ENCODE data around the gene CCDC60.

The CCDC60 gene, protein sequence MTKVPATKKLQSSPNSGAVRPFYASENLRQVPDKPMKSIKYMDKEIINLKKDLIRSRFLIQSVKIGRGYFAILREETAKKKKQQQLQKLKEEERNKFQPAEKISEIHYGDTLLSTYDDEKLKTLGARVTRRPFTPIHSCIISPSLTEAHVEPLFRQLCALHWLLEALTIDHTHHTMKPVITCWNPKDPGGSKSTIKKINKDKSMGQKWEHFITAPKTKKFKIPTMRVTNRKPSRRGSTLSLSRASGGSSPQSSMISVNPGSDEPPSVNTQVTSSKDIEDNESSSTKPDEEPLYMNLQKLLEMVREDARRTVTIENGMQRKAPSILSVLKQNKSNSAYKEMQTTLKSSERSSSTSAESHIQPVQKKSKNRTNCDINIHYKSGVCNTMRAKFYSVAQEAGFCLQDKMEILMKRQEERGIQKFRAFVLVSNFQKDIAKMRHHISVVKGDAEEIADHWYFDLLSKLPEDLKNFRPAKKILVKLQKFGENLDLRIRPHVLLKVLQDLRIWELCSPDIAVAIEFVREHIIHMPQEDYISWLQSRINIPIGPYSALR

GRCh38 chr12:119334430-119335170 is at the start of gene CCDC60:
CCDC60 (plus strand) TSS chr12:119334729; CDS start chr12:119335177, 448 bp downstream.
- Histone ChIP-seq H3K9ac (ENCODE audit: low read length) (no peak within 1 kb of the TSS), H3K4me1 (ENCODE audit: control insufficient read depth, low read depth, low read length) (peaks cover 10% of the 10 kb centered on the region), H3K27me3 (ENCODE audit: control insufficient read depth, insufficient read depth, low read length) (peaks cover 68% of the 10 kb centered on the region), H3K9me3 (ENCODE audit: control insufficient read depth, low read depth, low read length) (no peaks in the 10 kb centered on the region), H3K4me3 (ENCODE audit: low read length) (no peak within 1 kb of the TSS), H3K27ac (ENCODE audit: low read length) (no peak within 1 kb of the TSS), H3K36me3 (ENCODE audit: control insufficient read depth, low read depth, low read length) (no peaks in the 10 kb centered on the region)

DNA sequence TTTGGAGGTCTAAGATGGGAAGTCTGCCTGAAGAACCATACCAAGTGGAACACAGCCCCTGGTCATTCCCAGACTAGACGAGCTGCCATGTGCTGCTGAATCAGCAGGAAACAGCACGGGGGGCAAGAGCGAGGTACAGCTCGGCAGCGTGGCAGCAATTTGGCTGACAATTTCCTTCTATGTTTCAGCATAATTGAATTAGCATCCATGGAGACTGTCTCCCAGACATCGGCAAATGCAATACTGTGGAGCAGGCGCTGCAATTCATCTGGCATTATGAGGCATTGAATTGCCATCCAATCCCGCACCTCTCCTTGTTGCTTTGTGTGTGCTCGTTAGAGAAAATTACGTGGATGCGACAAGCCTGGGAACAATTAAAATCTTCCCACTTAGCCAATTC is 46.0 kb upstream of the CCDC60 start:
- Histone ChIP-seq H3K4me1 (ENCODE audit: control insufficient read depth, low read depth, low read length) (no peaks in the 10 kb centered on the region), H3K27ac (ENCODE audit: low read length) (no peak overlapping the region), H3K9ac (ENCODE audit: low read length) (no peak overlapping the region), H3K4me3 (ENCODE audit: low read length) (no peak overlapping the region), H3K9me3 (ENCODE audit: control insufficient read depth, low read depth, low read length) (no peaks in the 10 kb centered on the region), H3K27me3 (ENCODE audit: control insufficient read depth, insufficient read depth, low read length) (no peaks in the 10 kb centered on the region), H3K36me3 (ENCODE audit: control insufficient read depth, low read depth, low read length) (no peaks in the 10 kb centered on the region)

GRCh38 chr12:119292893-119293630 is 41.5 kb upstream of the CCDC60 start:
- Histone ChIP-seq H3K4me3 (ENCODE audit: low read length) (no peak overlapping the region), H3K4me1 (ENCODE audit: control insufficient read depth, low read depth, low read length) (no peaks in the 10 kb centered on the region), H3K9ac (ENCODE audit: low read length) (no peak overlapping the region), H3K27ac (ENCODE audit: low read length) (no peak overlapping the region), H3K9me3 (ENCODE audit: control insufficient read depth, low read depth, low read length) (no peaks in the 10 kb centered on the region), H3K27me3 (ENCODE audit: control insufficient read depth, insufficient read depth, low read length) (no peaks in the 10 kb centered on the region), H3K36me3 (ENCODE audit: control insufficient read depth, low read depth, low read length) (no peaks in the 10 kb centered on the region)

GRCh38 chr12:119294211-119294610 is 40.3 kb upstream of the CCDC60 start:
- no peak overlapping the region for H3K9ac ChIP-seq (ENCODE audit: low read length)
- H3K4me3 ChIP-seq (ENCODE audit: low read length): no peak overlapping the region
- H3K36me3 ChIP-seq (ENCODE audit: control insufficient read depth, low read depth, low read length): no peaks in the 10 kb centered on the region
- no peaks in the 10 kb centered on the region for H3K9me3 ChIP-seq (ENCODE audit: control insufficient read depth, low read depth, low read length)
- H3K27ac ChIP-seq (ENCODE audit: low read length): no peak overlapping the region
- no peaks in the 10 kb centered on the region for H3K27me3 ChIP-seq (ENCODE audit: control insufficient read depth, insufficient read depth, low read length)
- H3K4me1 ChIP-seq (ENCODE audit: control insufficient read depth, low read depth, low read length): no peaks in the 10 kb centered on the region

- no peaks in the 10 kb centered on the region for H3K27me3 ChIP-seq (ENCODE audit: control insufficient read depth, insufficient read depth, low read length)
- no peaks in the 10 kb centered on the region for H3K36me3 ChIP-seq (ENCODE audit: control insufficient read depth, low read depth, low read length)
- H3K9ac ChIP-seq (ENCODE audit: low read length): no peak overlapping the region
Measured at GRCh38 chr12:119296535-119296934, 38.0 kb upstream of the CCDC60 start.

GRCh38 chr12:119299130-119299529 is 35.4 kb upstream of the CCDC60 start:
- no peak overlapping the region for H3K9ac ChIP-seq (ENCODE audit: low read length)
- H3K27me3 ChIP-seq (ENCODE audit: control insufficient read depth, insufficient read depth, low read length): no peaks in the 10 kb centered on the region
- H3K36me3 ChIP-seq (ENCODE audit: control insufficient read depth, low read depth, low read length): no peaks in the 10 kb centered on the region
- H3K4me3 ChIP-seq (ENCODE audit: low read length): no peak overlapping the region
- H3K9me3 ChIP-seq (ENCODE audit: control insufficient read depth, low read depth, low read length): no peaks in the 10 kb centered on the region
- peaks cover 11% of the 10 kb centered on the region for H3K4me1 ChIP-seq (ENCODE audit: control insufficient read depth, low read depth, low read length)
- no peak overlapping the region for H3K27ac ChIP-seq (ENCODE audit: low read length)

More at GRCh38 chr12:119296535-119296934, 38.0 kb upstream of the CCDC60 start:
- Histone ChIP-seq H3K9me3 (ENCODE audit: control insufficient read depth, low read depth, low read length) (no peaks in the 10 kb centered on the region), H3K4me3 (ENCODE audit: low read length) (no peak overlapping the region), H3K27ac (ENCODE audit: low read length) (no peak overlapping the region), H3K4me1 (ENCODE audit: control insufficient read depth, low read depth, low read length) (no peaks in the 10 kb centered on the region)

- Histone ChIP-seq H3K9ac (ENCODE audit: low read length) (no peak overlapping the region), H3K27me3 (ENCODE audit: control insufficient read depth, insufficient read depth, low read length) (no peaks in the 10 kb centered on the region), H3K36me3 (ENCODE audit: control insufficient read depth, low read depth, low read length) (no peaks in the 10 kb centered on the region), H3K9me3 (ENCODE audit: control insufficient read depth, low read depth, low read length) (no peaks in the 10 kb centered on the region), H3K4me1 (ENCODE audit: control insufficient read depth, low read depth, low read length) (peaks cover 11% of the 10 kb centered on the region), H3K27ac (ENCODE audit: low read length) (no peak overlapping the region), H3K4me3 (ENCODE audit: low read length) (no peak overlapping the region)
Measured at GRCh38 chr12:119301379-119301778, 33.1 kb upstream of the CCDC60 start.

GRCh38 chr12:119302451-119303080 is 32.0 kb upstream of the CCDC60 start:
- H3K27me3 ChIP-seq (ENCODE audit: control insufficient read depth, insufficient read depth, low read length): no peaks in the 10 kb centered on the region
- no peak overlapping the region for H3K9ac ChIP-seq (ENCODE audit: low read length)
- no peak overlapping the region for H3K27ac ChIP-seq (ENCODE audit: low read length)
- H3K9me3 ChIP-seq (ENCODE audit: control insufficient read depth, low read depth, low read length): no peaks in the 10 kb centered on the region
- H3K36me3 ChIP-seq (ENCODE audit: control insufficient read depth, low read depth, low read length): no peaks in the 10 kb centered on the region
- H3K4me3 ChIP-seq (ENCODE audit: low read length): no peak overlapping the region
- H3K4me1 ChIP-seq (ENCODE audit: control insufficient read depth, low read depth, low read length): peaks cover 11% of the 10 kb centered on the region

DNA sequence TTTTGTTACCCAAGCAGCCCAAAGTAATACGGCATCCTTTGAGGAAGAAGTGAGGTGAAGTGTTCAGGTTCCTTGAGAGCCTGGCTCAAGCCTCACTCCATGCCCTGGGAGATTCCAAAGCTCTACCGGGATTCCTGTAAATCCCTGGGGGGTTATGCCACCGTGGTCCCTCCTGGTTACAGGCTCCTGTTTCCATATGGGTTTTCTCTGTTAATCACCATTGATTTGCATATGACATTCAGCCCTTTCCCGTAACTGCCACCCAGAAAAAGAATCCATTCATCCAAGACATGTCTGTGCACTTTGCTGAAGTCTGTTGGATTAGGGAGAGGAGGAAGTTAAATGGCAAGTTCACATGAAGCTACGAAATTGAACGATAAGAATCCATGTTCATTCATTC is 27.9 kb upstream of the CCDC60 start:
- Histone ChIP-seq H3K27me3 (ENCODE audit: control insufficient read depth, insufficient read depth, low read length) (no peaks in the 10 kb centered on the region), H3K9me3 (ENCODE audit: control insufficient read depth, low read depth, low read length) (no peaks in the 10 kb centered on the region), H3K36me3 (ENCODE audit: control insufficient read depth, low read depth, low read length) (no peaks in the 10 kb centered on the region), H3K4me3 (ENCODE audit: low read length) (no peak overlapping the region), H3K27ac (ENCODE audit: low read length) (no peak overlapping the region), H3K9ac (ENCODE audit: low read length) (no peak overlapping the region), H3K4me1 (ENCODE audit: control insufficient read depth, low read depth, low read length) (peaks cover 15% of the 10 kb centered on the region)

GRCh38 chr12:119307747-119308146 is 26.8 kb upstream of the CCDC60 start:
- no peak overlapping the region for H3K27ac ChIP-seq (ENCODE audit: low read length)
- no peak overlapping the region for H3K4me3 ChIP-seq (ENCODE audit: low read length)
- H3K9me3 ChIP-seq (ENCODE audit: control insufficient read depth, low read depth, low read length): no peaks in the 10 kb centered on the region
- peaks cover 9% of the 10 kb centered on the region for H3K4me1 ChIP-seq (ENCODE audit: control insufficient read depth, low read depth, low read length)
- no peaks in the 10 kb centered on the region for H3K27me3 ChIP-seq (ENCODE audit: control insufficient read depth, insufficient read depth, low read length)
- no peak overlapping the region for H3K9ac ChIP-seq (ENCODE audit: low read length)
- H3K36me3 ChIP-seq (ENCODE audit: control insufficient read depth, low read depth, low read length): no peaks in the 10 kb centered on the region
